ENCODE data around the gene ALDH16A1.

DNA sequence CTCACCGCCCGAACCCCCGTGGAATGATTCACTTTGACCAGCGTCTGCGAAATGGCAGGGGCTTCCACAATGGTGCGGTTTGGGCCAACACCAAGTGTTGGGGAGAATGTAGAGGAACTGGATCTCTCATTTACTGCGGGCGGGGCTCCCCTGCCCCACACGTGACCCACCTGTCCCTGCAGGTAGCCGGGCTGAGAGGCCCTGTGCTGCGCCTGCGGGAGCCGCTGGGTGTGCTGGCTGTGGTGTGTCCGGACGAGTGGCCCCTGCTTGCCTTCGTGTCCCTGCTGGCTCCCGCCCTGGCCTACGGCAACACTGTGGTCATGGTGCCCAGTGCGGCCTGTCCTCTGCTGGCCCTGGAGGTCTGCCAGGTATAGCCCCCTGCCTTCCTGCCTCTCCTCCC, 15.2 kb downstream of the ALDH16A1 start:
- TF ChIP-seq, protein P1, sequence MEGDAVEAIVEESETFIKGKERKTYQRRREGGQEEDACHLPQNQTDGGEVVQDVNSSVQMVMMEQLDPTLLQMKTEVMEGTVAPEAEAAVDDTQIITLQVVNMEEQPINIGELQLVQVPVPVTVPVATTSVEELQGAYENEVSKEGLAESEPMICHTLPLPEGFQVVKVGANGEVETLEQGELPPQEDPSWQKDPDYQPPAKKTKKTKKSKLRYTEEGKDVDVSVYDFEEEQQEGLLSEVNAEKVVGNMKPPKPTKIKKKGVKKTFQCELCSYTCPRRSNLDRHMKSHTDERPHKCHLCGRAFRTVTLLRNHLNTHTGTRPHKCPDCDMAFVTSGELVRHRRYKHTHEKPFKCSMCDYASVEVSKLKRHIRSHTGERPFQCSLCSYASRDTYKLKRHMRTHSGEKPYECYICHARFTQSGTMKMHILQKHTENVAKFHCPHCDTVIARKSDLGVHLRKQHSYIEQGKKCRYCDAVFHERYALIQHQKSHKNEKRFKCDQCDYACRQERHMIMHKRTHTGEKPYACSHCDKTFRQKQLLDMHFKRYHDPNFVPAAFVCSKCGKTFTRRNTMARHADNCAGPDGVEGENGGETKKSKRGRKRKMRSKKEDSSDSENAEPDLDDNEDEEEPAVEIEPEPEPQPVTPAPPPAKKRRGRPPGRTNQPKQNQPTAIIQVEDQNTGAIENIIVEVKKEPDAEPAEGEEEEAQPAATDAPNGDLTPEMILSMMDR (IDR thresholded peaks at IDR 0.05) = no peak
- TF ChIP-seq POLR2A (IDR thresholded peaks at IDR 0.05) = no peak
